Measurements from ENCODE around the gene ZNF660. TPM values are rescaled to one million over a fixed set of nuclear protein-coding genes. Genes with fewer than 3 reads are reported as not detected.

Gene ZNF660
- total RNA-seq, 6 donors from 2014 or later, result 1.3 to 6.3 (median 1.8) TPM

DNA sequence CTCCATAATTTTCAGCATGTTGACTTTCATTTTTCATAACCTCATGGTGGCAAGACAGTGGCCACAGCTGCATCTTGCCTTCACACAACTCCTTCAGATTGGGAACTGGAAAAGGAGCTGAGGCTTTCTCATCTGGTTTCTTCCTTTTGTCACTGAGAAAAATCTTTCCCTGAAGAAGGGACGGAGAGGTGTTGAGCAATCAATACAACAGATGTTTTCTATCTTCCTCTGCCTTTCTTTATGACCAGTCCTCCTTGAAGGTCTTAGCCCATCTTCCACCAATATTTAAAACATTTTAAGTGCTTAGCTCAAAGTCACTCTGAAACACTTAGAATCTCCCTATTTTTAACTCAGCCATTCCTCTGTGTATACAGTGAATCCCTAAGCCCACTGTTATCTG is 11.9 kb downstream of the ZNF660 start:
- Histone ChIP-seq H3K9me3 (peaks cover 4 to 62% (median 34%) of the 10 kb centered on the region in 4 donors), H3K27me3 (no peaks in the 10 kb centered on the region), H3K36me3 (peaks cover 0 to 13% (median 3%) of the 10 kb centered on the region in 4 donors), H3K4me1 (no peaks in the 10 kb centered on the region), H3K4me3 (no peak overlapping the region), H3K27ac (no peak overlapping the region)
- DNase-seq (no peak), ATAC-seq (ENCODE audit: low FRiP score in 2 of 2) (no peak)
- TF ChIP-seq POLR2A (IDR thresholded peaks at IDR 0.05) (no peak), EP300 (IDR thresholded peaks at IDR 0.05) (no peak), POLR2AphosphoS5 (IDR thresholded peaks at IDR 0.05) (no peak)
- TF ChIP-seq, protein P1, sequence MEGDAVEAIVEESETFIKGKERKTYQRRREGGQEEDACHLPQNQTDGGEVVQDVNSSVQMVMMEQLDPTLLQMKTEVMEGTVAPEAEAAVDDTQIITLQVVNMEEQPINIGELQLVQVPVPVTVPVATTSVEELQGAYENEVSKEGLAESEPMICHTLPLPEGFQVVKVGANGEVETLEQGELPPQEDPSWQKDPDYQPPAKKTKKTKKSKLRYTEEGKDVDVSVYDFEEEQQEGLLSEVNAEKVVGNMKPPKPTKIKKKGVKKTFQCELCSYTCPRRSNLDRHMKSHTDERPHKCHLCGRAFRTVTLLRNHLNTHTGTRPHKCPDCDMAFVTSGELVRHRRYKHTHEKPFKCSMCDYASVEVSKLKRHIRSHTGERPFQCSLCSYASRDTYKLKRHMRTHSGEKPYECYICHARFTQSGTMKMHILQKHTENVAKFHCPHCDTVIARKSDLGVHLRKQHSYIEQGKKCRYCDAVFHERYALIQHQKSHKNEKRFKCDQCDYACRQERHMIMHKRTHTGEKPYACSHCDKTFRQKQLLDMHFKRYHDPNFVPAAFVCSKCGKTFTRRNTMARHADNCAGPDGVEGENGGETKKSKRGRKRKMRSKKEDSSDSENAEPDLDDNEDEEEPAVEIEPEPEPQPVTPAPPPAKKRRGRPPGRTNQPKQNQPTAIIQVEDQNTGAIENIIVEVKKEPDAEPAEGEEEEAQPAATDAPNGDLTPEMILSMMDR (IDR thresholded peaks at IDR 0.05), result no peak
- WGBS, 2 donors, result 57 to 60% methylated on average over 1 of the region's 1 CpG

DNA sequence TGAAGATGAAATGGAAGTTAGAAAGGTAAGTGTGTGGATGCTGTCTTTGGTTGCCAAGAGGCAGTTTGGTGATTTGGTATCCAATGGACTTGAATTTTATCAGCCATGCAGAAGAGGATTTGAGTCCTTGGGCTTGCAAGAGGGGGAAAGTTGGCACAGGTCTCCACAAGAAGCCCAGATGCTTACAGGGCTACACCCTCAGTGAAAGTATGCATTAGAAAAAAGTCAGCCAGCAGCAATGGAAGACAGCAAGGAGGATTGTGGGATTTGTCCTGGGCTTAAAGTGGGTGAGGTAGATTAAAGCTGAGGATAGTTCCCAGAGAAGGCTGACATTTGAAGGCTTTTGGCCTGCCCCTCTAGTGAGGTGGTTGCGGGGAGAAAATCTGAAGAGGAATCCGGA is 17.0 kb downstream of the ZNF660 start:
- H3K36me3 ChIP-seq, result no peaks in the 10 kb centered on the region
- no peak for DNase-seq
- H3K9me3 ChIP-seq, result peaks cover 0 to 26% (median 5%) of the 10 kb centered on the region in 4 donors
- WGBS, 2 donors, result 93 to 98% methylated on average over 2 of the region's 2 CpGs
- no peak for TF ChIP-seq EP300 (IDR thresholded peaks at IDR 0.05)
- no peak for TF ChIP-seq POLR2AphosphoS5 (IDR thresholded peaks at IDR 0.05)
- TF ChIP-seq POLR2A (IDR thresholded peaks at IDR 0.05), result no peak
- TF ChIP-seq, protein P1 (IDR thresholded peaks at IDR 0.05), result no peak
- H3K27ac ChIP-seq, result no peak overlapping the region
- H3K4me1 ChIP-seq, result no peaks in the 10 kb centered on the region
- H3K27me3 ChIP-seq, result no peaks in the 10 kb centered on the region
- H3K4me3 ChIP-seq, result no peak overlapping the region
- no peak for ATAC-seq (ENCODE audit: low FRiP score in 2 of 2)

GRCh38 chr3:44612678-44613077 is 27.9 kb downstream of the ZNF660 start:
- Histone ChIP-seq H3K36me3 (no peaks in the 10 kb centered on the region), H3K4me1 (no peaks in the 10 kb centered on the region), H3K9me3 (no peaks in the 10 kb centered on the region), H3K27ac (no peak overlapping the region), H3K27me3 (no peaks in the 10 kb centered on the region), H3K4me3 (no peak overlapping the region)
- TF ChIP-seq, protein P1 (IDR thresholded peaks at IDR 0.05), result no peak
- TF ChIP-seq POLR2A (IDR thresholded peaks at IDR 0.05), result no peak
- no peak for TF ChIP-seq EP300 (IDR thresholded peaks at IDR 0.05)
- no peak for TF ChIP-seq POLR2AphosphoS5 (IDR thresholded peaks at IDR 0.05)
- DNase-seq (no peak), ATAC-seq (ENCODE audit: low FRiP score in 2 of 2) (no peak)

DNA sequence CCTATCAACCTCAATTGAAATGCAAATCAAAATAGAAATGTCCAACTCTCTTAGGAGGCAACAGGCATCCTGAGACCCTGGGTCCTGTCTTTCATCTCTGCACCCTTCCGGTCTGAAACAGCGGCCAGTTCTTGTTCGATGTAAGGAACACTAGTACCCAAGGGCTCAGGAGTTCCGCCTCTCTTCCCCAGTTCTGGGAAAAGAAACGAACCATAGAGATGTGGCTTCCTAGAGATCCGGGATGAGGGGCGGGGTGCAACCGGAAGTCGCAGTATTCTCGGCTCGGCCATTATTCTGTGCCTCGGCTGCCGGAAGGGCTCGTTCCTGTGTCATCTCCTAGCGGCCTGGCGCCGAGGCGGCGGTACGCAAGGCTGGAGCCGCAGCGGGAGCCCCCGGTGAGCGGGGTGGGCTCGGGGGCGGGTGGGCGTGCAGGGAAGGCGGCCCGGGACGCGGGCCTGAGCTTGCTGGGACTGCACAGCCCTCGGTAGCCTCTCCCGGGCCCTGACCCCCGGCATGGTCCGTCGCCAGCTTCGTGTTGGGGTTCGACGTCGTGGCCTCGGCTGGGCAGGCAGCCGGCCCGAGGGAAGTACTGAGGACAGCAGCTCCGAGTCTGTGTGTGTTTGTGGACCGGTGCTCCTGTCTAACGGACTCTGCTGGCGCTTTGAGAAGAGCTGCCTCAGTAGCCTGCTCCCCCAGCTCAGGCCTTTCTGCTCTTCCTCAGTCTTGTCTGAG is 40.2 kb downstream of the ZNF660 start, which contains the start of gene ZNF197:
Gene ZNF197 (plus strand): TSS at position 288 of the 732 bp plus-strand sequence. CDS start 4,119 bp downstream, outside the sequence.
- peak; percentile 88 to 91 for DNase-seq
- Histone ChIP-seq H3K9me3 (no peaks in the 10 kb centered on the region), H3K4me1 (peaks cover 10 to 24% (median 16%) of the 10 kb centered on the region in 4 donors), H3K27ac (peak within 1 kb of the TSS; percentile 85 to 97 (median 90)), H3K36me3 (peaks cover 0 to 13% (median 5%) of the 10 kb centered on the region in 4 donors), H3K4me3 (peak within 1 kb of the TSS; percentile 68 to 98 (median 86)), H3K27me3 (no peaks in the 10 kb centered on the region)
- ATAC-seq (ENCODE audit: low FRiP score in 2 of 2), result peak; percentile 94 to 99
- TF ChIP-seq POLR2AphosphoS5 (IDR thresholded peaks at IDR 0.05) (peak in 1 of 2 donors; percentile 74), EP300 (IDR thresholded peaks at IDR 0.05) (no peak), POLR2A (IDR thresholded peaks at IDR 0.05) (peak in 2 of 4 donors; percentile 44 to 46)
- TF ChIP-seq, protein P1 (IDR thresholded peaks at IDR 0.05), result peak in 3 of 6 experiments; percentile 17 to 34 (median 25)
- 0 to 1% methylated on average over 4 to 35 of the region's 47 CpGs for WGBS, 2 donors

Data from upper lobe of left lung (tissue), 6 donors.